Measurements from ENCODE around the gene AK5.

AK5 gene

GRCh38 chr1:77465922-77466321 lies 184.1 kb downstream of the AK5 start:
- H3K4me3 ChIP-seq (ENCODE audit: low read depth, low read length), result no peak overlapping the region
- TF ChIP-seq CTCF (IDR thresholded peaks at IDR 0.05; ENCODE audit: low read depth, low read length), result no peak
- DNase-seq, result no peak
- H3K36me3 ChIP-seq, result no peaks in the 10 kb centered on the region
- H3K4me1 ChIP-seq, result no peaks in the 10 kb centered on the region
- H3K9me3 ChIP-seq, result no peaks in the 10 kb centered on the region
- no peaks in the 10 kb centered on the region for H3K27me3 ChIP-seq

- Histone ChIP-seq H3K4me1 (no peaks in the 10 kb centered on the region), H3K9me3 (no peaks in the 10 kb centered on the region), H3K27me3 (no peaks in the 10 kb centered on the region), H3K4me3 (ENCODE audit: low read depth, low read length) (no peak overlapping the region), H3K36me3 (no peaks in the 10 kb centered on the region)
- DNase-seq, result no peak
- TF ChIP-seq CTCF (IDR thresholded peaks at IDR 0.05; ENCODE audit: low read depth, low read length), result no peak
Observed at GRCh38 chr1:77467021-77467595, 185.3 kb downstream of the AK5 start.

- H3K36me3 ChIP-seq, result no peaks in the 10 kb centered on the region
- DNase-seq, result no peak
- H3K9me3 ChIP-seq, result no peaks in the 10 kb centered on the region
- no peak overlapping the region for H3K4me3 ChIP-seq (ENCODE audit: low read depth, low read length)
- H3K4me1 ChIP-seq, result no peaks in the 10 kb centered on the region
- no peaks in the 10 kb centered on the region for H3K27me3 ChIP-seq
- TF ChIP-seq CTCF (IDR thresholded peaks at IDR 0.05; ENCODE audit: low read depth, low read length), result no peak
Observed at GRCh38 chr1:77467741-77468140, 185.9 kb downstream of the AK5 start.

- Histone ChIP-seq H3K36me3 (no peaks in the 10 kb centered on the region), H3K4me1 (no peaks in the 10 kb centered on the region), H3K9me3 (no peaks in the 10 kb centered on the region), H3K27me3 (no peaks in the 10 kb centered on the region), H3K4me3 (ENCODE audit: low read depth, low read length) (no peak overlapping the region)
- DNase-seq, result no peak
- TF ChIP-seq CTCF (IDR thresholded peaks at IDR 0.05; ENCODE audit: low read depth, low read length), result no peak
Observed at GRCh38 chr1:77468257-77468948, 186.6 kb downstream of the AK5 start.

- H3K4me3 ChIP-seq (ENCODE audit: low read depth, low read length), result no peak overlapping the region
- no peak for DNase-seq
- TF ChIP-seq CTCF (IDR thresholded peaks at IDR 0.05; ENCODE audit: low read depth, low read length), result no peak
- no peaks in the 10 kb centered on the region for H3K27me3 ChIP-seq
- H3K36me3 ChIP-seq, result no peaks in the 10 kb centered on the region
- no peaks in the 10 kb centered on the region for H3K4me1 ChIP-seq
- H3K9me3 ChIP-seq, result no peaks in the 10 kb centered on the region
Observed at GRCh38 chr1:77468949-77469710, 187.3 kb downstream of the AK5 start.

- Histone ChIP-seq H3K36me3 (no peaks in the 10 kb centered on the region), H3K9me3 (no peaks in the 10 kb centered on the region), H3K4me3 (ENCODE audit: low read depth, low read length) (no peak overlapping the region), H3K4me1 (no peaks in the 10 kb centered on the region), H3K27me3 (no peaks in the 10 kb centered on the region)
- TF ChIP-seq CTCF (IDR thresholded peaks at IDR 0.05; ENCODE audit: low read depth, low read length), result no peak
- DNase-seq, result no peak
Observed at GRCh38 chr1:77471691-77472090, 189.9 kb downstream of the AK5 start.
